Measurements from ENCODE around the gene MMRN2.
"Not testable (repeated sequence)": the region's sequence is repeated elsewhere in the genome, so short reads cannot be mapped to it uniquely, and the experiment has no call there.

Gene MMRN2

GRCh38 chr10:86956848-86957448 is 467 bp downstream of the MMRN2 start:
- no peak for DNase-seq (ENCODE audit: low spot score)

- DNase-seq (ENCODE audit: low spot score) = no peak
These were observed 1.1 kb downstream of the MMRN2 start for GRCh38 chr10:86956195-86956847.

GRCh38 chr10:86955501-86956194 is 1.8 kb downstream of the MMRN2 start:
- no peak for DNase-seq (ENCODE audit: low spot score)

- DNase-seq (ENCODE audit: low spot score) = no peak
These were observed 2.5 kb downstream of the MMRN2 start for GRCh38 chr10:86954681-86955500.

- no peak for DNase-seq (ENCODE audit: low spot score)
These were observed 3.4 kb downstream of the MMRN2 start for GRCh38 chr10:86953747-86954680.

DNA sequence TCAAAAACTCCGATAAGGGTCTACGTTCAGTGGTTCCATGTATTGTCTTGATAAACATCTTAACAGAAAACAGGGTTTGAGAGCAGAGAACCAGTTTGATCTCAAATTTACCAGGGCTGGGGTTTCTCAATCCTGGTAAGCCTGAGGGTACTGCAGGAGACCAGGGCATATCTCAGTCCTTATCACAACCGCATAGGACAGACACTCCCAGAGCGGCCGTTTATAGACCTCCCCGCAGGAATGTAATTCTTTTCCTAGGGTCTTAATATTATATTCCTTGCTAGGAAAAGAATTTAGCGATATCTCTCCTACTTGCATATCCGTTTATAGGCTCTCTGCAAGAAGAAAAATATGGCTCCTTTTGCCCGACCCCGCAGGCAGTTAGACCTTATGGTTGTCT is 4.7 kb downstream of the MMRN2 start:
- DNase-seq (ENCODE audit: low spot score) = not testable (repeated sequence)

- DNase-seq (ENCODE audit: low spot score) = no peak
These were observed 5.3 kb downstream of the MMRN2 start for GRCh38 chr10:86952106-86952505.

DNA sequence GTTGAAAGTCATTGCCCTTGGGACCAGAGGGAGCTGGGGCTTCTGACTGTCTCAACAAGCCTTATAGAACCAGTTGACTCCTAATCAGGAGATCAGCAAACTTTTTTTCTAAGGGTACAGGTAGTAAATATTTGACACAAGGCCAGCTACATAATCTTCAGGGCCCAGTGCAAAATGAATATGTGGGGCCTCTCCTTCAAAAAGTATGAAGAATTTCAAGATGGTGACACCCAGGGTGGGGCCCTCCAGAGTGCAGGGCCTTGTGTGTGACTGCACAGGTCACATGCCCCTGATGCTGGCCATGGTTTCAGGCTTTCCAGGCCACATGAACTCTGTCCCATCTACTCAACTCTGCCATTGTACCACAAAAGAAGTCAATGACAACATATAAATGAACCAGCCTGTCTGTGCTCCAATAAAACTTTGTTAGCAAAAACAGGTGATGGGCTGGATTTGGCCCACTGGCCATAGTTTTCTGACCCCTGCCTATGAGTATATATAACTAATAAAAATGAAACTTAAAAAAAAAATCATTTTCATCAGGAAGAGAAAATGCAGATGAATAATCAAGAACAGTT is 6.1 kb downstream of the MMRN2 start:
- DNase-seq (ENCODE audit: low spot score) = no peak

DNA sequence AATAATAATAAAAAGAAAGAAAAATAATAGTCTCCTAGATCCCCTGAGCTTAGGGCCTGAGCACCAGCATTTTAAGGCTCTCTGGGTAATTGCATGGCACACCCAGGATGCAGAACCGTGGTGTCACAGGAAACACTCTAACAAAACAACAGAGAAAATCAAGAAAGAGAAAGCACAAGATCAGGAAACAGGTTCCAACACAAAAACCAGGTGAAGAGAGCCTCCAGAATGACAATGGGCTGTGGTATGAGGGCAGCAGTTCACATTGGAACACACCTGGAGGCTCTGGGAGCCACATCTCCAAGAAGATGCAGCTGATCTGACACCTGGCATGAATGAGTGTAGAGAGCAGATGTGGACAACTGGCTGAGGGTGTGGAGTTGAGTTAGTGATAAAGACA is 7.1 kb downstream of the MMRN2 start:
- no peak for DNase-seq (ENCODE audit: low spot score)

- not testable (repeated sequence) for DNase-seq (ENCODE audit: low spot score)
These were observed 9.6 kb downstream of the MMRN2 start for GRCh38 chr10:86947806-86948205.

DNA sequence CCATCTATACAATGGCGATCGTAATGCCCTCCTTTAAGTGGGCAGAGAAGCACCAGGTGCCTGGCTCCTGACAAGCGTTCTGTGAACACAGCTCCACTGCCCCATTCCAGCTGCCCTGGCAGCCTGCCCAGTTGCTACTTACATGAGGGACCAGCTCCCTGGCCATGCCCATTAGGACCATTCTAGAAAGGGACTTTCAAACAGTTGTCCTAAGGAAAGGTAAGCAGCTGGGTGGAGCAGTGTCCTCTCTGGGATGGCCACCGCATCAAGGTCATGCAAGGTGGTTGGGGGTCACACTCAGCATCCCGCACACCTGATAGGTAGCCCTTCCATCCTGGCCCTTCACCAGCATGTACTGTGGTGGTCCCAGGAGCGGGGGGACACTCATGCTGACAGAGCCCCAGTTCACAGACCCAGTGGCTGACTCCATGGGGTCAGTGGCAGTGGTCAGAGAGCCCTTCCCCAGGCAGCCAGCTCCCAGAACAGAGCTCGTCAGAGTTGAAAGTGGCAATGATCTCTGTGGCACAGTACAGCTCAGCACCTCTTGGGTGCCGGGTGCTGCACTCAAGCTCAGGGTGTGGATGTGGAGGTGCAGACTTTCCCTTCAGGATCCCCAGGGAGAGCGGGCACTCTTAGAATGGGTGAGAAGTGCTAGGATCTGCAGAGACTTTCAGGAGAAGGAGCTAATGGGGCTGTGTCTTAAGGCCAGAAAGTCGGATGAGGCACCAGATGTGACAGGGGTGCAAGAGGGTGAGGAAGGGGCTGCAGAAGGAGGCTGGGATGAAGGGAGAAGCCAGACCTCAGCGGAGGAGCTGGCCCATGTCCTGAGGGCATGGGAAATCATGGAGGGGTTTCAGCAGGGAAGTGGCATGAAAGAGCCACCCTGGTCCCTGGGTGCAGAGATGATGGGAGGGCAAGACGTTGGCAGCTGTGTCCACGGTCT is 10.9 kb downstream of the MMRN2 start:
- DNase-seq (ENCODE audit: low spot score) = no peak

DNA sequence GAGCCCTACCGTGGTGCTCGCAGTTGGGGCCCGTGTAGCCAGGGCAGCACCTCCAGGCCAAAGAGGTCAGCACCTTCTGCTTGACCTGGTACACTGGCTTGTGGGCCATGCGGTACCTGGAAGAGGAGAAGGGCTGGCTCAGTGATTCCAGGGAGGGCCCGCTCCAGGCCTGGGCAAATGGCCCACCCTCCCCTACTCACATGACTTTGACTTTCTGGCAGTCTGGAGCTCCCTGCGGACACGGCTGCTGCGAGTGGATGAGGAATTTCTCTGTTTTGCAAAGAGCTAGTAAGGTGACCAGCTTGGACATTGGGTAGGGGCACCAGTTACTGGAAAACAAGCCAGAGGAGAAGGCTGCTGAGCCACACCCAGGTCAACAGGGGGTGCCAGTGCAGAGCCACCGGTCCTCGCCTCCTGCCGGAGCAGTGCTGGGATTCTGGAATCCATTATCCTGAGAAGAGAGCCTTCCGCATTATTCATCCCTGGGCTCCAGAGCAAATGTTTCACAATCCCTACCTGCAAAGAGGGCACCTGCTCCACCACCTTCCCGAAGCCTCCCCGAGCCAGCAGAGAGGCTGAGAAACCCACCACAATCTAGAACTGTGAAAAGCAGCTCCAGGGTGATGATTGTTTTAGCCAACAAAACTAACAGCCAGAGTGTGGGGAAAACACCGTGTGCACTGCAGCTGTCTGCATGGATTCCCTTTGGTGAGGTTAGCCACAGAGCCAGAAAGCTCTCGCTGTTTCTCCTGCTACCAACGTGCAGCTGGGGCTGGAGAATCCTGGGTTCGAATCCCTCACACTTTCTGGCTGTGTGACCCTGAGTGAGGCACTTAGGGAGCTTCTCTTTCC is 11.8 kb downstream of the MMRN2 start:
- peak; percentile 44 for DNase-seq (ENCODE audit: low spot score)

GRCh38 chr10:86944907-86945306 is 12.5 kb downstream of the MMRN2 start:
- no peak for DNase-seq (ENCODE audit: low spot score)

DNA sequence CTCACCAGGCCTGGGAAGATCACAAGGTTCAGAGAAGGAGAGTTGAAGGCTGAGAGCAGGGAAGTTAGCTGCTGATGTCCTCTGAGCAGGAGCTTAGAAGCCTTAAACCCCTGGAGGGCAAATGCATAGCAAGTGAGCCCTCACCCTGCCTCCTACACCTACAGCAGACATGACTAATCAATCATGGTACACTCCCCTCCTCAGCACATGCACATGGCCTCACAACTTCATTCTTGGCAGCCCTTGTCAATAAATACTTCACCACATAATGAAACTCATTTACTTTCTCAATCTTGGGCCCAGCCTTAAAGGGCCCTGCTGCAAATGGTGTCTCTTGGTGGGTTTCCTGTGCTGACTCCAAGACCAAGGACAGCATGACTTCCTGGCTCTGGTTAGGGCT is 12.9 kb downstream of the MMRN2 start:
- no peak for DNase-seq (ENCODE audit: low spot score)

DNA sequence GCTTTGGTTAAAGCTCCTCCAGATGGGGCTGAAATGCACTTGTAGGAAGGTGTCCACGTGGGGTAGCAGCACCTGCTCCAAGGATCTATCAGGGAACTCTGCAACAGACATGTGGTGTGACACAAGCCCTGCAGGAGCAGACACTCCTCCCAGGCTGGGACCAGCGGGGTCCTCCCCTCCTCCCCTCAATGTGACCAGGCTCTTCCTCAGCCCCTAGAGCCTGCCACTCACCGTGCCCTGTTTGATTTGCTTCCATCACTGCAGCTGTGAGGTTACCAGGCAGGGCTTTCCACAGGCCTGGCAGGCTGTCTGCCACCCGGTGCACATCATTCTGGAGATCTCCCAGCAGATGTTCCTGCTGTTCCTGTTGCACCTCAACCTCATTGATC is 13.4 kb downstream of the MMRN2 start:
- no peak for DNase-seq (ENCODE audit: low spot score)

DNA sequence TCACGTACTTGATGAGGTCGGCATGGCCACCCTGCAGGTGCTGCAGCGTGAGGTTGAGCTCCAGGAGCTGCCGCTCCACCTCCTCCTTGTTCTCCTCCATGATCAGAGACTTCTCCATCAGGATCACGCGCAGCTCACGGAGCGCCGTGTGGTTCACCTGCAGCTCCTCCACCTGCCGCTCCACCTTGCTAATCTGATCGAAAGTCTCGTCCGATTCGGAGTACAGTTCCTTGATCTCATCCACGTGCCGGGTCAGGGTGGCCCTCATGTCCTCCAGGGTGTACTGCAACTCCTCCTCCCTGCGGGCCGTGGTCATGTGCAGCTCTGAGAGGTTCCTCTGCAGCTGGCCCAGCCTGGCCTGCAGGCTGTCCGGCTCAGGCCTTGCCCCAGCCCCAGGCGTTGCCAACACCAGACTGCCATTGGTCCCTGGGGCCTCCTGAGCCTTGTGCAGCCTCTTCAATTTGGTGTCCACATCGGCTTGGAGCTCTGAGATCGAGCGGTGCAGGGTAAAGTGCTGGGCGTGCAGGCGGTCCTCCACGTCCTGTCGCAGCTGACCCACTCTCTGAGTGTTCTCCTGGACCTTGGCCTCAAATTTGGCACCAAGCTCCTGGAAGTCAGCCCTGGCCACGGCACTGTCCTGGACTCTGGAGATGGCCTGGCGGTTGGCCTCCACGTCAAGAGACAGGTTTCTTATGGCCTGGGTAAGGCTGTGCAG is 13.9 kb downstream of the MMRN2 start:
- no peak for DNase-seq (ENCODE audit: low spot score)

- DNase-seq (ENCODE audit: low spot score) = no peak
These were observed 14.7 kb downstream of the MMRN2 start for GRCh38 chr10:86942441-86943315.
